ENCODE results near the gene AQP11.
"Not testable (repeated sequence)": the region's sequence is repeated elsewhere in the genome, so short reads cannot be mapped to it uniquely, and the experiment has no call there.

GRCh38 chr11:77633926-77634325 lies 44.2 kb downstream of the AQP11 start:
- not testable (repeated sequence) for TF ChIP-seq CTCF, POLR2A (IDR thresholded peaks at IDR 0.05)
